ENCODE data around the gene GLYAT.
"Not testable (repeated sequence)": the region's sequence is repeated elsewhere in the genome, so short reads cannot be mapped to it uniquely, and the experiment has no call there.

The GLYAT gene

GRCh38 chr11:58677536-58677935, 54.2 kb downstream of the GLYAT start:
- not testable (repeated sequence) for DNase-seq (ENCODE audit: low read depth in 2 of 2)

- DNase-seq (ENCODE audit: low read depth in 2 of 2) = no peak
Measured at GRCh38 chr11:58676563-58677135, 55.1 kb downstream of the GLYAT start.

GRCh38 chr11:58675334-58676155, 56.2 kb downstream of the GLYAT start:
- DNase-seq (ENCODE audit: low read depth in 2 of 2) = peak; percentile 52 to 77

GRCh38 chr11:58674609-58675008, 57.1 kb downstream of the GLYAT start:
- DNase-seq (ENCODE audit: low read depth in 2 of 2) = no peak

GRCh38 chr11:58671983-58672633, 59.6 kb downstream of the GLYAT start:
- DNase-seq (ENCODE audit: low read depth in 2 of 2) = no peak

GRCh38 chr11:58659910-58660570, 71.7 kb downstream of the GLYAT start:
- DNase-seq (ENCODE audit: low read depth in 2 of 2) = no peak

GRCh38 chr11:58659404-58659803, 72.3 kb downstream of the GLYAT start:
- no peak for DNase-seq (ENCODE audit: low read depth in 2 of 2)

Data from stimulated activated CD4-positive, alpha-beta T cell treated with anti-CD3 and anti-CD28 coated beads, Interleukin-12 subunit alpha, Interleukin-12 subunit beta, amount 100 ng/mL, for 24 hours (primary cell).